Mucosa of descending colon (tissue), 3 donors: Measurements from ENCODE around the gene ZGPAT. TPM values are rescaled to one million over a fixed set of nuclear protein-coding genes. Genes with fewer than 3 reads are reported as not detected.

Experiments used
- ATAC-seq: fragments of 200-7000 bp; cut with Tn5 transposase; one replicate; pipeline ENCODE4 v1.9.1; 2020; ENCODE audit warnings: mild to moderate bottlenecking, moderate library complexity
- DNase-seq, 3 donors: peaks; one replicate each; pipeline ENCODE4 v3.0.0-alpha.2; 2020
- H3K36me3 ChIP-seq: fragments of 200-600 bp; one replicate; pipeline ENCODE4 v1.8.0; 2021; ENCODE audit warnings: low read depth, mild to moderate bottlenecking
- H3K4me1 ChIP-seq: fragments of 200-600 bp; one replicate; pipeline ENCODE4 v1.8.0; 2021; ENCODE audit warnings: low read depth, mild to moderate bottlenecking
- H3K4me3 ChIP-seq: fragments of 200-600 bp; one replicate; pipeline ENCODE4 v1.8.0; 2021; ENCODE audit warnings: mild to moderate bottlenecking
- H3K9me3 ChIP-seq: fragments of 200-600 bp; one replicate; pipeline ENCODE4 v1.8.0; 2021; ENCODE audit warnings: mild to moderate bottlenecking
- CTCF ChIP-seq: fragments of 200-600 bp; IDR thresholded peaks from one replicate; pipeline ENCODE4 v1.8.0; 2022; ENCODE audit warnings: antibody characterized with exemption, mild to moderate bottlenecking
- intact Hi-C, 2 donors: fragments of 100-400 bp; cut with DNase I in 1 of 2; cut with micrococcal nuclease in 1 of 2; formaldehyde crosslinking; loops; one replicate each; pipeline versions ENCODE4 v1.11.0 to v1.11.1; 2022; cut with DNase I, micrococcal nuclease
- total RNA-seq, 3 donors: library from RNA; stranded (reverse); fragmentation: NEBNext Ultra II Directional in 2 of 3; extraction: Animal tissue kit (Norgen Biotek cat#: 25700) in 2 of 3; gene quantifications; one replicate each; pipeline versions ENCODE4 v1.2.1 to v1.2.4, GENCODE V29; 2021 to 2023
- donor health status: DM: no; HTN: no; CAD: no; lungs with moderate emphysema.
- donor health status: DM: no; HTN: no; CAD: no.
- donor health status: DM: no; HTN: yes; CAD: no.

The ZGPAT gene
- total RNA-seq, 3 donors from 2014 or later, result 24.3 to 34.0 (median 31.7) TPM

- DNase-seq, result peak in 1 of 3 donors; percentile 49
- ATAC-seq, result peak; percentile 9
- intact Hi-C loops, result no loop called here
- TF ChIP-seq CTCF, result no peak
- Histone ChIP-seq H3K4me3 (no peak overlapping the region), H3K9me3 (no peaks in the 10 kb centered on the region), H3K36me3 (no peaks in the 10 kb centered on the region), H3K4me1 (no peaks in the 10 kb centered on the region)
Observed at GRCh38 chr20:63782521-63782971, 74.7 kb downstream of the ZGPAT start.

- DNase-seq, result peak in 1 of 3 donors; percentile 39
- H3K36me3 ChIP-seq, result no peaks in the 10 kb centered on the region
- H3K4me3 ChIP-seq, result no peak overlapping the region
- intact Hi-C loops, result no loop called here
- no peaks in the 10 kb centered on the region for H3K9me3 ChIP-seq
- no peak for TF ChIP-seq CTCF
- no peak for ATAC-seq
- H3K4me1 ChIP-seq, result no peaks in the 10 kb centered on the region
Observed at GRCh38 chr20:63783970-63784369, 76.1 kb downstream of the ZGPAT start.

- H3K36me3 ChIP-seq, result no peaks in the 10 kb centered on the region
- no peak overlapping the region for H3K4me3 ChIP-seq
- DNase-seq (no peak), ATAC-seq (no peak)
- no peak for TF ChIP-seq CTCF
- H3K9me3 ChIP-seq, result no peaks in the 10 kb centered on the region
- intact Hi-C loops, result no loop called here
- H3K4me1 ChIP-seq, result no peaks in the 10 kb centered on the region
Observed at GRCh38 chr20:63785691-63786131, 77.9 kb downstream of the ZGPAT start.

Other genes starting within 250 kb of the ZGPAT start
- gene KCNQ2, start 235.4 kb upstream of the ZGPAT start, total RNA-seq, result 1 to 10 TPM in 1 of 3 donors, not detected in 2; 1.4 TPM
- 10 to 100 TPM in 1 of 3 donors, 1 to 10 TPM in 2; 1.3 to 15.0 (median 2.7) TPM for gene EEF1A2, start 209.0 kb upstream of the ZGPAT start, total RNA-seq
- 100 to 1,000 TPM; 263 to 672 (median 537) TPM for gene PPDPF, start 187.3 kb upstream of the ZGPAT start, total RNA-seq
- gene PTK6, start 170.7 kb upstream of the ZGPAT start, total RNA-seq, result 10 to 100 TPM; 39.5 to 91.7 (median 87.1) TPM
- under 1 TPM; 0.25 to 0.52 (median 0.27) TPM for gene SRMS, start 160.3 kb upstream of the ZGPAT start, total RNA-seq
- under 1 TPM in 2 of 3 donors, not detected in 1; 0.19 to 0.25 TPM for gene FNDC11, start 153.9 kb upstream of the ZGPAT start, total RNA-seq
- gene HELZ2, start 133.8 kb upstream of the ZGPAT start, total RNA-seq, result 10 to 100 TPM; 35.4 to 49.3 (median 36.2) TPM
- 10 to 100 TPM; 10.3 to 12.8 (median 11.4) TPM for gene GMEB2, start 80.9 kb upstream of the ZGPAT start, total RNA-seq
- 10 to 100 TPM in 1 of 3 donors, 1 to 10 TPM in 2; 2.7 to 19.7 (median 6.7) TPM for gene STMN3, start 54.6 kb upstream of the ZGPAT start, total RNA-seq
- 10 to 100 TPM; 23.5 to 42.8 (median 34.2) TPM for gene RTEL1, start 49.7 kb upstream of the ZGPAT start, total RNA-seq
- gene TNFRSF6B, start 11.4 kb upstream of the ZGPAT start, total RNA-seq, result 10 to 100 TPM in 1 of 3 donors, not detected in 2; 19.7 TPM
- gene ARFRP1, start 63 bp upstream of the ZGPAT start, total RNA-seq, result 10 to 100 TPM; 64.5 to 69.7 (median 68.6) TPM
- gene LIME1, start 28.6 kb downstream of the ZGPAT start, total RNA-seq, result 10 to 100 TPM; 10.4 to 11.2 (median 10.8) TPM
- 10 to 100 TPM; 44.9 to 65.0 (median 50.6) TPM for gene SLC2A4RG, start 31.7 kb downstream of the ZGPAT start, total RNA-seq
- 1 to 10 TPM; 3.1 to 5.7 (median 3.3) TPM for gene ZBTB46, start 123.2 kb downstream of the ZGPAT start, total RNA-seq
- gene ABHD16B, start 153.5 kb downstream of the ZGPAT start, total RNA-seq, result not detected
- 10 to 100 TPM; 48.7 to 71.7 (median 55.7) TPM for gene TPD52L2, start 157.2 kb downstream of the ZGPAT start, total RNA-seq
- 10 to 100 TPM; 57.5 to 65.9 (median 65.4) TPM for gene DNAJC5, start 187.1 kb downstream of the ZGPAT start, total RNA-seq
- gene UCKL1, start 248.4 kb downstream of the ZGPAT start, total RNA-seq, result 10 to 100 TPM; 37.4 to 57.8 (median 43.6) TPM